ENCODE measurements around the gene MRM1.

GRCh38 chr17:36632916-36633771 lies 31.8 kb downstream of the MRM1 start:
- TF ChIP-seq ZNF384 (IDR thresholded peaks at IDR 0.05): no peak
- no peak for TF ChIP-seq SUZ12 (IDR thresholded peaks at IDR 0.05)
- TF ChIP-seq ARNT (IDR thresholded peaks at IDR 0.05): no peak
- TF ChIP-seq TARDBP (IDR thresholded peaks at IDR 0.05): no peak
- no peak for TF ChIP-seq L3MBTL2 (conservative IDR thresholded peaks at IDR 0.05)
- no peak for TF ChIP-seq BHLHE40 (IDR thresholded peaks at IDR 0.05; ENCODE audit: borderline replicate concordance)
- TF ChIP-seq PKNOX1 (IDR thresholded peaks at IDR 0.05): no peak
- no peak for TF ChIP-seq SP1 (IDR thresholded peaks at IDR 0.05)
- TF ChIP-seq CTBP1 (IDR thresholded peaks at IDR 0.05; ENCODE audit: borderline replicate concordance): no peak
- no peak for TF ChIP-seq FOXM1 (IDR thresholded peaks at IDR 0.05; ENCODE audit: borderline replicate concordance)
- TF ChIP-seq FOXK2 (IDR thresholded peaks at IDR 0.05): no peak
- no peak for TF ChIP-seq FOXA1 (IDR thresholded peaks at IDR 0.05)
- TF ChIP-seq NFRKB (IDR thresholded peaks at IDR 0.05): no peak

All from HEK293T (cell line).